ENCODE data around the gene TEX52.

DNA sequence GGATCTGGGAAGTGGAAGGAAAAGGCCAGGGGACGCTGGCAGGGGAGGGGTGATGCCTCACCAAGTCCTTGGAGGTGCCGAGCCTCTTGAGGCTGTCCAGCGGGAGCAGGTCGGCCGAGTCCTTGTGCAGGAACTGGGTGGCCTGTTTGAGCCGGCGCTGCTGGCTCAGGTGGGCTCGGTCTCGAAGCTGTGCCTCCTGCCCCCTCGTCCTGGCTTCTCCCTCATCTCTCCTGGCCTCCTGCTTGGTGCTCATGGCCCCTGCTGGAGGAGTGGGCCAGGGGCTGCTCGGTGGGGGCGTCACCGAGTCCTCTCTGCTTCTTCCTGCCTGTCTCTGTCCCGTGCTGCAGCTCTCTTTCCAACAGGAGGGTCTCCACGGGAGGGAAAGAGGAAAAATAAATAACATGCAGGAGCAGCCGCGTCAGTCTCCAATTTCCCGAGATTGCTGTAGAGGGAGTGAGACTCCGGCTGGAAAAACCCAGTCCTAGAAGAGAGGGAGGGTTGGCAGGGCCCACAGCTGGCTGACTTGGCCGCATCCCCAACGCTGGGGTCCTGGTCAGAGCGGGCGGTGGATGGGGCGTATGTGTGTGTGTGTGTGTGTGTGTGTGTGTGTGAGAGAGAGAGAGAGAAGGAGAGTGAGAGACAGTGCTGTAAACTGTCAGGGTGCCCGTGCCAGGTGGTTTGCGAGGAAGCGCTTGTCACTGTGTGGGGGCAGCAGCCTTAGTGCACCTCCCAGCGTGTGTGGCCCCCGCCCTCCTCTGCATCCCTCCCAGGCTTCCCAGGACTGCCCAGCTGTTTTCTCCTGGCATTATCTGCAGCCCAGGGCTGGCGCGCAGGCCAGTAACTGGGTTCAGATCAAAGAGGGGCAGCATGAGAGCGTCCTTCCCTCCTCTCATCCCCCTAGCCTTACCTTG is 22.0 kb downstream of the TEX52 start, which contains the start of gene NRIP2:
- TF ChIP-seq, protein P1, sequence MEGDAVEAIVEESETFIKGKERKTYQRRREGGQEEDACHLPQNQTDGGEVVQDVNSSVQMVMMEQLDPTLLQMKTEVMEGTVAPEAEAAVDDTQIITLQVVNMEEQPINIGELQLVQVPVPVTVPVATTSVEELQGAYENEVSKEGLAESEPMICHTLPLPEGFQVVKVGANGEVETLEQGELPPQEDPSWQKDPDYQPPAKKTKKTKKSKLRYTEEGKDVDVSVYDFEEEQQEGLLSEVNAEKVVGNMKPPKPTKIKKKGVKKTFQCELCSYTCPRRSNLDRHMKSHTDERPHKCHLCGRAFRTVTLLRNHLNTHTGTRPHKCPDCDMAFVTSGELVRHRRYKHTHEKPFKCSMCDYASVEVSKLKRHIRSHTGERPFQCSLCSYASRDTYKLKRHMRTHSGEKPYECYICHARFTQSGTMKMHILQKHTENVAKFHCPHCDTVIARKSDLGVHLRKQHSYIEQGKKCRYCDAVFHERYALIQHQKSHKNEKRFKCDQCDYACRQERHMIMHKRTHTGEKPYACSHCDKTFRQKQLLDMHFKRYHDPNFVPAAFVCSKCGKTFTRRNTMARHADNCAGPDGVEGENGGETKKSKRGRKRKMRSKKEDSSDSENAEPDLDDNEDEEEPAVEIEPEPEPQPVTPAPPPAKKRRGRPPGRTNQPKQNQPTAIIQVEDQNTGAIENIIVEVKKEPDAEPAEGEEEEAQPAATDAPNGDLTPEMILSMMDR (IDR thresholded peaks at IDR 0.05; ENCODE audit: low read depth, low read length): no peak
- no peak for TF ChIP-seq POLR2A (IDR thresholded peaks at IDR 0.05; ENCODE audit: extremely low read depth, insufficient read length)
- TF ChIP-seq MYC (IDR thresholded peaks at IDR 0.05; ENCODE audit: low read depth, low read length): no peak
- TF ChIP-seq, protein P2, sequence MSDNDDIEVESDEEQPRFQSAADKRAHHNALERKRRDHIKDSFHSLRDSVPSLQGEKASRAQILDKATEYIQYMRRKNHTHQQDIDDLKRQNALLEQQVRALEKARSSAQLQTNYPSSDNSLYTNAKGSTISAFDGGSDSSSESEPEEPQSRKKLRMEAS (IDR thresholded peaks at IDR 0.05; ENCODE audit: low read depth, low read length): no peak

All from NB4 (cell line).